Naive thymus-derived CD4-positive, alpha-beta T cell (primary cell): ENCODE results near the gene ADGRD1. TPM values are rescaled to one million over a fixed set of nuclear protein-coding genes. Genes with fewer than 3 reads are reported as not detected.

Experiments
- ATAC-seq: fragments of 150-1000 bp; cut with Tn5 transposase; 2 replicates; pipeline ENCODE4 v1.10.0; 2021; ENCODE audit warnings: mild to moderate bottlenecking, moderate library complexity
- CTCF ChIA-PET: fragments of 350-600 bp; sonication (Branson Sonifier 250); formaldehyde crosslinking; loops from one replicate; lab custom pipeline; 2021; ENCODE audit warnings: antibody characterized with exemption; lab: Charles Lee
- POLR2A ChIA-PET: fragments of 350-600 bp; sonication (Branson Sonifier 250); formaldehyde crosslinking; loops from one replicate; lab custom pipeline; 2021; ENCODE audit warnings: antibody characterized with exemption, inconsistent platforms; lab: Charles Lee
- DNase-seq, 9 donors: peaks; one replicate each; pipeline versions ENCODE4 v3.0.0 to v3.0.0-alpha.2; 2020 to 2022; ENCODE audit warnings: mixed read lengths in 1 of 9
- H3K27ac ChIP-seq: one replicate; pipeline ENCODE4 v1.7.0; 2013; ENCODE audit warnings: mild to moderate bottlenecking, low read depth, low read length, moderate library complexity
- H3K27me3 ChIP-seq, 2 donors: one replicate each; pipeline ENCODE4 v1.7.0; 2013; ENCODE audit warnings: low read length in 2 of 2, mild to moderate bottlenecking in 2 of 2, moderate library complexity in 2 of 2; ENCODE audit not compliant: control insufficient read depth in 2 of 2, insufficient read depth in 2 of 2
- H3K36me3 ChIP-seq, 3 experiments: 1 replicate in 2 of 3; 2 replicates in 1 of 3; pipeline ENCODE4 v1.7.0; 2013; ENCODE audit warnings: low read length in 3 of 3, mild to moderate bottlenecking in 3 of 3, moderate library complexity in 1 of 3; ENCODE audit not compliant: insufficient read depth in 3 of 3, control insufficient read depth in 2 of 3
- H3K4me1 ChIP-seq, 2 donors: one replicate each; pipeline ENCODE4 v1.7.0; 2013; ENCODE audit warnings: low read length in 2 of 2, mild to moderate bottlenecking in 2 of 2, moderate library complexity in 1 of 2; ENCODE audit not compliant: control insufficient read depth in 2 of 2, insufficient read depth in 2 of 2
- H3K4me3 ChIP-seq: 2 replicates; pipeline ENCODE4 v1.7.0; 2013; ENCODE audit warnings: mild to moderate bottlenecking, low read length
- H3K9me3 ChIP-seq, 3 experiments: 1 replicate in 2 of 3; 2 replicates in 1 of 3; pipeline ENCODE4 v1.7.0; 2013; ENCODE audit warnings: low read length in 3 of 3; ENCODE audit not compliant: control insufficient read depth in 2 of 3
- H3K27ac Mint-ChIP-seq, 9 donors: one replicate each; pipeline ENCODE4 v1.8.0; 2020 to 2022; ENCODE audit warnings: mixed read lengths in 9 of 9, mild to moderate bottlenecking in 8 of 9, moderate library complexity in 5 of 9, inconsistent platforms in 2 of 9
- H3K27me3 Mint-ChIP-seq, 5 donors: one replicate each; pipeline ENCODE4 v1.8.0; 2021 to 2022; ENCODE audit warnings: mixed read lengths in 5 of 5, mild to moderate bottlenecking in 1 of 5
- H3K36me3 Mint-ChIP-seq, 5 donors: one replicate each; pipeline ENCODE4 v1.8.0; 2020 to 2022; ENCODE audit warnings: mixed read lengths in 5 of 5, mild to moderate bottlenecking in 3 of 5, inconsistent platforms in 1 of 5
- H3K4me1 Mint-ChIP-seq, 7 donors: one replicate each; pipeline ENCODE4 v1.8.0; 2020 to 2022; ENCODE audit warnings: mixed read lengths in 7 of 7, mild to moderate bottlenecking in 3 of 7, inconsistent platforms in 1 of 7
- H3K4me3 Mint-ChIP-seq, 10 donors: one replicate each; pipeline ENCODE4 v1.8.0; 2020 to 2022; ENCODE audit warnings: mild to moderate bottlenecking in 10 of 10, mixed read lengths in 10 of 10, moderate library complexity in 6 of 10, inconsistent platforms in 2 of 10
- H3K9me3 Mint-ChIP-seq, 11 donors: one replicate each; pipeline ENCODE4 v1.8.0; 2020 to 2022; ENCODE audit warnings: mixed read lengths in 11 of 11, mild to moderate bottlenecking in 4 of 11, inconsistent platforms in 1 of 11, moderate library complexity in 1 of 11
- intact Hi-C, 2 donors: fragments of 100-400 bp; cut with micrococcal nuclease; formaldehyde crosslinking; loops; one replicate each; pipeline ENCODE4 v1.15.1; 2023
- polyA plus RNA-seq, 2 donors: library from polyadenylated mRNA; unstranded; fragments of 300-500 nt; fragmentation: Illumina TruSeq; gene quantifications; one replicate each; pipeline ENCODE4 v1.2.3, GENCODE V29; 2021
- total RNA-seq, 6 experiments: library from RNA in 5 of 6; stranded (reverse) in 5 of 6; gene quantifications; 1 replicate in 5 of 6; 2 replicates in 1 of 6; pipeline ENCODE4 v1.2.3 and lab custom pipeline; 2021 to 2026

The ADGRD1 gene
- total and polyA plus RNA-seq, 7 experiments from 2014 or later = 0.41 to 11.9 (median 1.6) TPM; not detected in 4

GRCh38 chr12:130959632-130960031 lies 5.9 kb downstream of the ADGRD1 start:
- no peaks in the 10 kb centered on the region for H3K4me1 Mint-ChIP-seq
- no peaks in the 10 kb centered on the region for H3K4me1 ChIP-seq
- peaks cover 3 to 17% (median 11%) of the 10 kb centered on the region in 5 donors for H3K27me3 Mint-ChIP-seq
- no peaks in the 10 kb centered on the region for H3K9me3 ChIP-seq
- H3K36me3 ChIP-seq = no peaks in the 10 kb centered on the region
- H3K27ac Mint-ChIP-seq = no peak overlapping the region
- H3K27ac ChIP-seq = no peak overlapping the region
- intact Hi-C loops = no loop called here
- ChIA-PET POLR2A (no interaction called here), CTCF (no interaction called here)
- H3K4me3 ChIP-seq = no peak overlapping the region
- H3K27me3 ChIP-seq = no peaks in the 10 kb centered on the region
- no peaks in the 10 kb centered on the region for H3K9me3 Mint-ChIP-seq
- ATAC-seq (no peak), DNase-seq (no peak)
- H3K36me3 Mint-ChIP-seq = no peaks in the 10 kb centered on the region
- no peak overlapping the region for H3K4me3 Mint-ChIP-seq

GRCh38 chr12:130960058-130960457 lies 6.4 kb downstream of the ADGRD1 start:
- Histone ChIP-seq H3K4me3 (no peak overlapping the region), H3K27me3 (no peaks in the 10 kb centered on the region), H3K27ac (no peak overlapping the region), H3K36me3 (no peaks in the 10 kb centered on the region), H3K4me1 (no peaks in the 10 kb centered on the region), H3K9me3 (no peaks in the 10 kb centered on the region)
- intact Hi-C loops = no loop called here
- no peak for DNase-seq
- Mint-ChIP-seq H3K27ac (no peak overlapping the region), H3K36me3 (no peaks in the 10 kb centered on the region), H3K4me3 (no peak overlapping the region), H3K9me3 (no peaks in the 10 kb centered on the region), H3K4me1 (no peaks in the 10 kb centered on the region), H3K27me3 (peaks cover 0 to 16% (median 11%) of the 10 kb centered on the region in 5 donors)
- POLR2A ChIA-PET = no interaction called here
- ATAC-seq = no peak
- CTCF ChIA-PET = no interaction called here

- H3K36me3 ChIP-seq = no peaks in the 10 kb centered on the region
- no peaks in the 10 kb centered on the region for H3K9me3 ChIP-seq
- H3K27me3 ChIP-seq = no peaks in the 10 kb centered on the region
- ATAC-seq (no peak), DNase-seq (no peak)
- ChIA-PET POLR2A (no interaction called here), CTCF (no interaction called here)
- no peak overlapping the region for H3K27ac Mint-ChIP-seq
- no peaks in the 10 kb centered on the region for H3K4me1 Mint-ChIP-seq
- H3K36me3 Mint-ChIP-seq = no peaks in the 10 kb centered on the region
- no peak overlapping the region for H3K4me3 Mint-ChIP-seq
- peaks cover 0 to 16% (median 11%) of the 10 kb centered on the region in 5 donors for H3K27me3 Mint-ChIP-seq
- H3K4me1 ChIP-seq = no peaks in the 10 kb centered on the region
- intact Hi-C loops = no loop called here
- H3K9me3 Mint-ChIP-seq = no peaks in the 10 kb centered on the region
- no peak overlapping the region for H3K27ac ChIP-seq
- H3K4me3 ChIP-seq = no peak overlapping the region
Observed at GRCh38 chr12:130960787-130961186, 7.1 kb downstream of the ADGRD1 start.

GRCh38 chr12:130961921-130962451 lies 8.3 kb downstream of the ADGRD1 start:
- Histone ChIP-seq H3K27ac (no peak overlapping the region), H3K4me1 (no peaks in the 10 kb centered on the region), H3K36me3 (no peaks in the 10 kb centered on the region), H3K27me3 (no peaks in the 10 kb centered on the region), H3K9me3 (no peaks in the 10 kb centered on the region), H3K4me3 (no peak overlapping the region)
- Mint-ChIP-seq H3K27me3 (peaks cover 0 to 18% (median 11%) of the 10 kb centered on the region in 5 donors), H3K4me1 (no peaks in the 10 kb centered on the region), H3K4me3 (no peak overlapping the region), H3K36me3 (no peaks in the 10 kb centered on the region), H3K27ac (no peak overlapping the region), H3K9me3 (no peaks in the 10 kb centered on the region)
- intact Hi-C loops = no loop called here
- ChIA-PET POLR2A (no interaction called here), CTCF (no interaction called here)
- no peak for ATAC-seq
- DNase-seq = no peak

- ATAC-seq = no peak
- no peak overlapping the region for H3K27ac Mint-ChIP-seq
- ChIA-PET POLR2A (no interaction called here), CTCF (no interaction called here)
- Histone ChIP-seq H3K9me3 (no peaks in the 10 kb centered on the region), H3K36me3 (no peaks in the 10 kb centered on the region), H3K27me3 (no peaks in the 10 kb centered on the region), H3K4me1 (no peaks in the 10 kb centered on the region), H3K4me3 (no peak overlapping the region), H3K27ac (no peak overlapping the region)
- intact Hi-C loops = no loop called here
- no peaks in the 10 kb centered on the region for H3K36me3 Mint-ChIP-seq
- no peak for DNase-seq
- H3K9me3 Mint-ChIP-seq = no peaks in the 10 kb centered on the region
- H3K4me3 Mint-ChIP-seq = no peak overlapping the region
- peaks cover 0 to 24% (median 16%) of the 10 kb centered on the region in 5 donors for H3K27me3 Mint-ChIP-seq
- no peaks in the 10 kb centered on the region for H3K4me1 Mint-ChIP-seq
Observed at GRCh38 chr12:130965214-130965613, 11.5 kb downstream of the ADGRD1 start.

GRCh38 chr12:130965668-130966067 lies 12.0 kb downstream of the ADGRD1 start:
- ChIA-PET CTCF (no interaction called here), POLR2A (no interaction called here)
- ATAC-seq = no peak
- no peak overlapping the region for H3K4me3 ChIP-seq
- Mint-ChIP-seq H3K27ac (no peak overlapping the region), H3K27me3 (peaks cover 0 to 21% (median 14%) of the 10 kb centered on the region in 5 donors), H3K36me3 (no peaks in the 10 kb centered on the region), H3K4me1 (no peaks in the 10 kb centered on the region), H3K4me3 (no peak overlapping the region), H3K9me3 (no peaks in the 10 kb centered on the region)
- no peak for DNase-seq
- intact Hi-C loops = no loop called here
- no peak overlapping the region for H3K27ac ChIP-seq
- no peaks in the 10 kb centered on the region for H3K36me3 ChIP-seq
- H3K4me1 ChIP-seq = no peaks in the 10 kb centered on the region
- H3K9me3 ChIP-seq = no peaks in the 10 kb centered on the region
- H3K27me3 ChIP-seq = no peaks in the 10 kb centered on the region

GRCh38 chr12:130966443-130967030 lies 12.8 kb downstream of the ADGRD1 start:
- POLR2A ChIA-PET = no interaction called here
- ATAC-seq = no peak
- intact Hi-C loops = no loop called here
- no peaks in the 10 kb centered on the region for H3K27me3 ChIP-seq
- H3K4me1 ChIP-seq = no peaks in the 10 kb centered on the region
- no peak overlapping the region for H3K27ac ChIP-seq
- no peaks in the 10 kb centered on the region for H3K36me3 ChIP-seq
- CTCF ChIA-PET = no interaction called here
- no peak overlapping the region for H3K4me3 ChIP-seq
- H3K27me3 Mint-ChIP-seq = peaks cover 0 to 14% (median 9%) of the 10 kb centered on the region in 5 donors
- H3K4me1 Mint-ChIP-seq = no peaks in the 10 kb centered on the region
- no peak overlapping the region for H3K27ac Mint-ChIP-seq
- no peaks in the 10 kb centered on the region for H3K9me3 ChIP-seq
- H3K9me3 Mint-ChIP-seq = no peaks in the 10 kb centered on the region
- no peaks in the 10 kb centered on the region for H3K36me3 Mint-ChIP-seq
- no peak for DNase-seq
- no peak overlapping the region for H3K4me3 Mint-ChIP-seq
